HepG2 (cell line): ENCODE results near the gene BCAS3. TPM values are rescaled to one million over a fixed set of nuclear protein-coding genes. Genes with fewer than 3 reads are reported as not detected.

Experiments used
- ARNT ChIP-seq: fragments of 450-650 bp; IDR thresholded peaks from 2 replicates; pipeline ENCODE4 v1.6.1; 2017
- ATF1 ChIP-seq: IDR thresholded peaks from 2 replicates; pipeline ENCODE4 v1.6.1; 2016; ENCODE audit warnings: mild to moderate bottlenecking, control low read depth
- ATF7-NPFF ChIP-seq: sonication (generic); formaldehyde crosslinking; IDR thresholded peaks from 2 replicates; pipeline ENCODE4 v1.8.1; 2023; ENCODE audit warnings: mild to moderate bottlenecking, low read depth, missing genetic modification reagents, moderate library complexity
- HIVEP1 ChIP-seq: sonication (generic); formaldehyde crosslinking; IDR thresholded peaks from 2 replicates; pipeline ENCODE4 v1.4.0; 2020; ENCODE audit warnings: mild to moderate bottlenecking, missing genetic modification reagents
- HNF4A ChIP-seq: sonication (generic); formaldehyde crosslinking; IDR thresholded peaks from 2 replicates; pipeline ENCODE4 v1.4.0; 2020; ENCODE audit warnings: missing genetic modification reagents
- LCORL ChIP-seq, 2 experiments: fragments of 450-650 bp in 1 of 2; sonication (generic) in 1 of 2; formaldehyde crosslinking in 1 of 2; IDR thresholded peaks; 2 replicates each; pipeline versions ENCODE4 v1.5.0 to v1.6.1; 2017 to 2020; ENCODE audit warnings: antibody characterized with exemption in 1 of 2, missing genetic modification reagents in 1 of 2
- SNAPC2 ChIP-seq: sonication (generic); formaldehyde crosslinking; IDR thresholded peaks from 2 replicates; pipeline ENCODE4 v1.8.1; 2022; ENCODE audit warnings: mild to moderate bottlenecking, missing genetic modification reagents
- STAG1 ChIP-seq: sonication (generic); formaldehyde crosslinking; IDR thresholded peaks from 2 replicates; pipeline ENCODE4 v1.4.0; 2020; ENCODE audit warnings: missing genetic modification reagents
- ZNF280D ChIP-seq: sonication (generic); formaldehyde crosslinking; IDR thresholded peaks from 2 replicates; pipeline ENCODE4 v1.5.1; 2020; ENCODE audit warnings: mild to moderate bottlenecking, missing genetic modification reagents
- ZNF3 ChIP-seq: IDR thresholded peaks from 2 replicates; pipeline ENCODE4 v1.7.0; 2017; ENCODE audit warnings: inconsistent platforms
- ZNF547 ChIP-seq: sonication (generic); formaldehyde crosslinking; IDR thresholded peaks from 2 replicates; pipeline ENCODE4 v1.5.1; 2020; ENCODE audit warnings: mild to moderate bottlenecking, missing genetic modification reagents
- ZNF550 ChIP-seq: sonication (generic); formaldehyde crosslinking; IDR thresholded peaks from 2 replicates; pipeline ENCODE4 v1.4.0; 2020; ENCODE audit warnings: mild to moderate bottlenecking, missing genetic modification reagents, borderline replicate concordance
- polyA plus RNA-seq, 8 experiments: library from polyadenylated mRNA; depleted of rRNA in 3 of 8; stranded (reverse) in 7 of 8; unstranded in 1 of 8; fragments of >200 nt; fragmentation: Illumina TruSeq in 4 of 8; extraction: Trizol in 4 of 8; gene quantifications; 2 replicates each; pipeline versions ENCODE4 v1.2.1 to v1.2.3, GENCODE V29; 2011 to 2016; ENCODE audit warnings: low read depth in 4 of 8, missing spikeins in 1 of 8, mixed read lengths in 1 of 8; ENCODE audit not compliant: insufficient read depth in 1 of 8
- total RNA-seq, 5 experiments: library from RNA; depleted of rRNA; stranded (reverse); fragments of >200 nt; fragmentation: Illumina TruSeq; extraction: Trizol; gene quantifications; 2 replicates each; pipeline ENCODE4 v1.2.3, GENCODE V29; 2016; ENCODE audit warnings: low read depth in 1 of 5
- TF ChIP-seq, protein P1 (sequence below): sonication (generic); formaldehyde crosslinking; IDR thresholded peaks from 2 replicates; pipeline ENCODE4 v1.4.0; 2020; ENCODE audit warnings: mild to moderate bottlenecking, missing genetic modification reagents
- TF ChIP-seq, protein P2 (sequence below): sonication (generic); formaldehyde crosslinking; IDR thresholded peaks from 2 replicates; pipeline ENCODE4 v1.5.0; 2020; ENCODE audit warnings: missing genetic modification reagents
- TF ChIP-seq, protein P3 (sequence below): sonication (generic); formaldehyde crosslinking; IDR thresholded peaks from 2 replicates; pipeline ENCODE4 v1.4.0; 2020; ENCODE audit warnings: missing genetic modification reagents, borderline replicate concordance
- TF ChIP-seq, protein P4 (sequence below): sonication (generic); formaldehyde crosslinking; IDR thresholded peaks from 2 replicates; pipeline ENCODE4 v1.8.1; 2023; ENCODE audit warnings: mild to moderate bottlenecking, missing genetic modification reagents

Gene BCAS3
- total and polyA plus RNA-seq, 2 of the 13 experiments (the other 11 are each of a cell fraction or from before 2014, with no cell fraction given) = 10.7 to 11.2 TPM

GRCh38 chr17:61362852-61363600, 685.4 kb downstream of the BCAS3 start (continued):
- no peak for TF ChIP-seq ATF7-NPFF
- 0 out of 2 replicates have a peak, but pooled peaks have one; percentile 10 for TF ChIP-seq STAG1 (CRISPR knock-in tag)
- TF ChIP-seq LCORL (IDR thresholded peaks at IDR 0.05) = 0 out of 2 replicates have a peak, but pooled peaks have one; percentile 32
- no peak for TF ChIP-seq LCORL (CRISPR knock-in tag; IDR thresholded peaks at IDR 0.05)
- TF ChIP-seq ATF1 (CRISPR knock-in tag) = no peak
- TF ChIP-seq, protein P1, sequence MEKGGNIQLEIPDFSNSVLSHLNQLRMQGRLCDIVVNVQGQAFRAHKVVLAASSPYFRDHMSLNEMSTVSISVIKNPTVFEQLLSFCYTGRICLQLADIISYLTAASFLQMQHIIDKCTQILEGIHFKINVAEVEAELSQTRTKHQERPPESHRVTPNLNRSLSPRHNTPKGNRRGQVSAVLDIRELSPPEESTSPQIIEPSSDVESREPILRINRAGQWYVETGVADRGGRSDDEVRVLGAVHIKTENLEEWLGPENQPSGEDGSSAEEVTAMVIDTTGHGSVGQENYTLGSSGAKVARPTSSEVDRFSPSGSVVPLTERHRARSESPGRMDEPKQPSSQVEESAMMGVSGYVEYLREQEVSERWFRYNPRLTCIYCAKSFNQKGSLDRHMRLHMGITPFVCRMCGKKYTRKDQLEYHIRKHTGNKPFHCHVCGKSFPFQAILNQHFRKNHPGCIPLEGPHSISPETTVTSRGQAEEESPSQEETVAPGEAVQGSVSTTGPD (CRISPR knock-in tag) = 0 out of 2 replicates have a peak, but pooled peaks have one; percentile 30
- TF ChIP-seq, protein P2, sequence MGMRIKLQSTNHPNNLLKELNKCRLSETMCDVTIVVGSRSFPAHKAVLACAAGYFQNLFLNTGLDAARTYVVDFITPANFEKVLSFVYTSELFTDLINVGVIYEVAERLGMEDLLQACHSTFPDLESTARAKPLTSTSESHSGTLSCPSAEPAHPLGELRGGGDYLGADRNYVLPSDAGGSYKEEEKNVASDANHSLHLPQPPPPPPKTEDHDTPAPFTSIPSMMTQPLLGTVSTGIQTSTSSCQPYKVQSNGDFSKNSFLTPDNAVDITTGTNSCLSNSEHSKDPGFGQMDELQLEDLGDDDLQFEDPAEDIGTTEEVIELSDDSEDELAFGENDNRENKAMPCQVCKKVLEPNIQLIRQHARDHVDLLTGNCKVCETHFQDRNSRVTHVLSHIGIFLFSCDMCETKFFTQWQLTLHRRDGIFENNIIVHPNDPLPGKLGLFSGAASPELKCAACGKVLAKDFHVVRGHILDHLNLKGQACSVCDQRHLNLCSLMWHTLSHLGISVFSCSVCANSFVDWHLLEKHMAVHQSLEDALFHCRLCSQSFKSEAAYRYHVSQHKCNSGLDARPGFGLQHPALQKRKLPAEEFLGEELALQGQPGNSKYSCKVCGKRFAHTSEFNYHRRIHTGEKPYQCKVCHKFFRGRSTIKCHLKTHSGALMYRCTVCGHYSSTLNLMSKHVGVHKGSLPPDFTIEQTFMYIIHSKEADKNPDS (CRISPR knock-in tag) = peak; percentile 17; the same call in 1 of the 2 replicates
- no peak for TF ChIP-seq ARNT
- no peak for TF ChIP-seq ZNF550
- peak; percentile 75 for TF ChIP-seq HNF4A
- no peak for TF ChIP-seq HIVEP1 (CRISPR knock-in tag)
- TF ChIP-seq ZNF547 (CRISPR knock-in tag) = 0 out of 2 replicates have a peak, but pooled peaks have one; percentile 69
- TF ChIP-seq, protein P3, sequence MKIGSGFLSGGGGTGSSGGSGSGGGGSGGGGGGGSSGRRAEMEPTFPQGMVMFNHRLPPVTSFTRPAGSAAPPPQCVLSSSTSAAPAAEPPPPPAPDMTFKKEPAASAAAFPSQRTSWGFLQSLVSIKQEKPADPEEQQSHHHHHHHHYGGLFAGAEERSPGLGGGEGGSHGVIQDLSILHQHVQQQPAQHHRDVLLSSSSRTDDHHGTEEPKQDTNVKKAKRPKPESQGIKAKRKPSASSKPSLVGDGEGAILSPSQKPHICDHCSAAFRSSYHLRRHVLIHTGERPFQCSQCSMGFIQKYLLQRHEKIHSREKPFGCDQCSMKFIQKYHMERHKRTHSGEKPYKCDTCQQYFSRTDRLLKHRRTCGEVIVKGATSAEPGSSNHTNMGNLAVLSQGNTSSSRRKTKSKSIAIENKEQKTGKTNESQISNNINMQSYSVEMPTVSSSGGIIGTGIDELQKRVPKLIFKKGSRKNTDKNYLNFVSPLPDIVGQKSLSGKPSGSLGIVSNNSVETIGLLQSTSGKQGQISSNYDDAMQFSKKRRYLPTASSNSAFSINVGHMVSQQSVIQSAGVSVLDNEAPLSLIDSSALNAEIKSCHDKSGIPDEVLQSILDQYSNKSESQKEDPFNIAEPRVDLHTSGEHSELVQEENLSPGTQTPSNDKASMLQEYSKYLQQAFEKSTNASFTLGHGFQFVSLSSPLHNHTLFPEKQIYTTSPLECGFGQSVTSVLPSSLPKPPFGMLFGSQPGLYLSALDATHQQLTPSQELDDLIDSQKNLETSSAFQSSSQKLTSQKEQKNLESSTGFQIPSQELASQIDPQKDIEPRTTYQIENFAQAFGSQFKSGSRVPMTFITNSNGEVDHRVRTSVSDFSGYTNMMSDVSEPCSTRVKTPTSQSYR = no peak
- TF ChIP-seq SNAPC2 = no peak
- no peak for TF ChIP-seq ZNF280D
- TF ChIP-seq, protein P4, sequence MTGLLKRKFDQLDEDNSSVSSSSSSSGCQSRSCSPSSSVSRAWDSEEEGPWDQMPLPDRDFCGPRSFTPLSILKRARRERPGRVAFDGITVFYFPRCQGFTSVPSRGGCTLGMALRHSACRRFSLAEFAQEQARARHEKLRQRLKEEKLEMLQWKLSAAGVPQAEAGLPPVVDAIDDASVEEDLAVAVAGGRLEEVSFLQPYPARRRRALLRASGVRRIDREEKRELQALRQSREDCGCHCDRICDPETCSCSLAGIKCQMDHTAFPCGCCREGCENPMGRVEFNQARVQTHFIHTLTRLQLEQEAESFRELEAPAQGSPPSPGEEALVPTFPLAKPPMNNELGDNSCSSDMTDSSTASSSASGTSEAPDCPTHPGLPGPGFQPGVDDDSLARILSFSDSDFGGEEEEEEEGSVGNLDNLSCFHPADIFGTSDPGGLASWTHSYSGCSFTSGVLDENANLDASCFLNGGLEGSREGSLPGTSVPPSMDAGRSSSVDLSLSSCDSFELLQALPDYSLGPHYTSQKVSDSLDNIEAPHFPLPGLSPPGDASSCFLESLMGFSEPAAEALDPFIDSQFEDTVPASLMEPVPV (CRISPR knock-in tag) = no peak
- peak; percentile 89 for TF ChIP-seq ZNF3 (CRISPR knock-in tag)
